ENCODE measurements around the gene RPTOR.

GRCh38 chr17:80926591-80927250, 382.1 kb downstream of the RPTOR start:
- no peak for TF ChIP-seq CTCF (IDR thresholded peaks at IDR 0.05; ENCODE audit: poor library complexity, severe bottlenecking)
- TF ChIP-seq EP300 (conservative IDR thresholded peaks at IDR 0.05; ENCODE audit: poor library complexity, severe bottlenecking), result no peak
- no peak for TF ChIP-seq EZH2 (IDR thresholded peaks at IDR 0.05; ENCODE audit: borderline replicate concordance, insufficient read depth, low read length, poor library complexity, severe bottlenecking)
- TF ChIP-seq TAF1 (IDR thresholded peaks at IDR 0.05; ENCODE audit: low read depth), result no peak
- TF ChIP-seq POLR2AphosphoS5 (IDR thresholded peaks at IDR 0.05), result no peak
- TF ChIP-seq MXI1 (conservative IDR thresholded peaks at IDR 0.05; ENCODE audit: poor library complexity, severe bottlenecking), result no peak
- TF ChIP-seq RAD21 (conservative IDR thresholded peaks at IDR 0.05), result no peak
- TF ChIP-seq SMC3 (conservative IDR thresholded peaks at IDR 0.05; ENCODE audit: poor library complexity), result no peak
- TF ChIP-seq REST (IDR thresholded peaks at IDR 0.05; ENCODE audit: borderline replicate concordance), result no peak
